Hepatocyte (in vitro differentiated cells): ENCODE data around the gene SDK1.

Source experiments
- CTCF ChIP-seq: fragments of 200-600 bp; sonication (generic); IDR thresholded peaks from 2 replicates; pipeline ENCODE4 v1.5.1; 2016; ENCODE audit warnings: antibody characterized with exemption, mild to moderate bottlenecking; ENCODE audit not compliant: poor library complexity
- EZH2 ChIP-seq: fragments of 200-600 bp; sonication (generic); IDR thresholded peaks from 2 replicates; pipeline ENCODE4 v1.6.1; 2016; ENCODE audit warnings: antibody characterized with exemption, mild to moderate bottlenecking, borderline replicate concordance
- EZH2phosphoT487 ChIP-seq: fragments of 200-600 bp; sonication (generic); IDR thresholded peaks from one replicate; pipeline ENCODE4 v1.6.1; 2018; ENCODE audit warnings: antibody characterized with exemption, mild to moderate bottlenecking, low read depth, moderate library complexity; ENCODE audit not compliant: unreplicated experiment, severe bottlenecking

DNA sequence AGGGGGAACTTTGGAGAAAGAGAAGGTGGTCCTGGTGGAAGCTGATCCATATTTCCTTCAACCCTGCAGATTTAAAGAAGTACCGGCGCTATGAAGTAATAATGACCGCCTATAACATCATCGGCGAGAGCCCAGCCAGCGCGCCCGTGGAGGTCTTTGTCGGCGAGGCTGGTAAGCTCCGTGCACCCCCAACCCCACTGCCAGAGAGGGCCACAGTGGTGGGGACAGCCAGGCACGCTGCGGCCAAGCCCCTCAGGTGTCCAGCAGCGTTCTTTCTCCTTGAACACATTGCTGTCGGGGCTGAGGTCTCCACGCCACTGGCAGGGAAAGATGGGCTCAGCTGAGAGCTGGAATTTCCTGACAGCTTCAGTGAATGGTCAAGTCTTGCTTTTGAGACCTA, 877.4 kb downstream of the SDK1 start:
- TF ChIP-seq CTCF: no peak
- no peak for TF ChIP-seq EZH2phosphoT487
- no peak for TF ChIP-seq EZH2
